Neuronal stem cell (in vitro differentiated cells): ENCODE data around the gene REXO1.
A peak's percentile ranks its signal among the peaks of the same experiment; 100 is the strongest.

ENCODE experiments used
- DNase-seq: peaks from one replicate; pipeline ENCODE4 v3.0.0-alpha.2; 2013; ENCODE audit warnings: low spot score
- H2AFZ ChIP-seq: one replicate; pipeline ENCODE4 v1.6.1; 2013; ENCODE audit warnings: mild to moderate bottlenecking, low read length, inconsistent platforms
- H2AK5ac ChIP-seq: 2 replicates; pipeline ENCODE4 v1.6.1; 2013; ENCODE audit warnings: low read depth, mild to moderate bottlenecking, inconsistent platforms, low read length, moderate library complexity, mixed read lengths
- H2BK120ac ChIP-seq: 2 replicates; pipeline ENCODE4 v1.6.1; 2013; ENCODE audit warnings: low read depth, mild to moderate bottlenecking, inconsistent platforms, low read length, moderate library complexity, mixed read lengths
- H2BK12ac ChIP-seq: one replicate; pipeline ENCODE4 v1.6.1; 2013; ENCODE audit warnings: low read length, inconsistent platforms
- H2BK15ac ChIP-seq: 2 replicates; pipeline ENCODE4 v1.6.1; 2013; ENCODE audit warnings: mild to moderate bottlenecking, low read length, inconsistent platforms, mixed read lengths
- H2BK5ac ChIP-seq: one replicate; pipeline ENCODE4 v1.6.1; 2013; ENCODE audit warnings: inconsistent platforms, mild to moderate bottlenecking, low read length, moderate library complexity
- H3K14ac ChIP-seq: one replicate; pipeline ENCODE4 v1.6.1; 2013; ENCODE audit warnings: low read length, inconsistent platforms
- H3K18ac ChIP-seq: 2 replicates; pipeline ENCODE4 v1.6.1; 2013; ENCODE audit warnings: low read length, inconsistent platforms
- H3K23ac ChIP-seq: 2 replicates; pipeline ENCODE4 v1.6.1; 2013; ENCODE audit warnings: low read depth, mild to moderate bottlenecking, mixed read lengths, low read length, inconsistent platforms; ENCODE audit not compliant: poor library complexity
- H3K27ac ChIP-seq: replicated peaks from 3 replicates; pipeline ENCODE4 v1.5.1; 2013; ENCODE audit warnings: low read length, inconsistent platforms
- H3K27me3 ChIP-seq, 3 experiments: 2 replicates each; pipeline ENCODE4 v1.6.1; 2013; ENCODE audit warnings: low read length in 3 of 3, mild to moderate bottlenecking in 2 of 3, inconsistent platforms in 1 of 3, low read depth in 1 of 3, mixed read lengths in 1 of 3, moderate library complexity in 1 of 3; ENCODE audit not compliant: control insufficient read depth in 3 of 3, insufficient read depth in 3 of 3
- H3K36me3 ChIP-seq, 2 donors: replicated peaks in 1 of 2; 2 replicates each; pipeline ENCODE4 v1.6.1; 2013; ENCODE audit warnings: low read length in 2 of 2; ENCODE audit not compliant: control insufficient read depth in 2 of 2, insufficient read depth in 2 of 2
- H3K4ac ChIP-seq: 2 replicates; pipeline ENCODE4 v1.6.1; 2013; ENCODE audit warnings: inconsistent platforms, mild to moderate bottlenecking, low read length, moderate library complexity
- H3K4me1 ChIP-seq, 2 donors: 1 replicate in 1 of 2; 2 replicates in 1 of 2; pipeline ENCODE4 v1.6.1; 2013; ENCODE audit warnings: low read length in 2 of 2, low read depth in 1 of 2; ENCODE audit not compliant: control insufficient read depth in 2 of 2, insufficient read depth in 1 of 2
- H3K4me2 ChIP-seq: one replicate; pipeline ENCODE4 v1.6.1; 2013; ENCODE audit warnings: mild to moderate bottlenecking, low read length, inconsistent platforms; ENCODE audit not compliant: insufficient read depth, poor library complexity, severe bottlenecking
- H3K4me3 ChIP-seq, 2 donors: 2 replicates each; pipeline ENCODE4 v1.5.1; 2013; ENCODE audit warnings: low read length in 2 of 2, mild to moderate bottlenecking in 2 of 2, inconsistent platforms in 1 of 2, moderate library complexity in 1 of 2
- H3K79me1 ChIP-seq: one replicate; pipeline ENCODE4 v1.6.1; 2013; ENCODE audit warnings: low read depth, mild to moderate bottlenecking, inconsistent platforms, low read length, moderate library complexity
- H3K9ac ChIP-seq: one replicate; pipeline ENCODE4 v1.6.1; 2013; ENCODE audit warnings: mild to moderate bottlenecking, low read depth, low read length, inconsistent platforms; ENCODE audit not compliant: poor library complexity
- H3K9me3 ChIP-seq, 2 donors: replicated peaks in 1 of 2; 2 replicates each; pipeline versions ENCODE3 to v1.6.1; 2013; ENCODE audit warnings: low read length in 2 of 2, mild to moderate bottlenecking in 2 of 2, inconsistent platforms in 1 of 2, low read depth in 1 of 2, mixed read lengths in 1 of 2, moderate library complexity in 1 of 2; ENCODE audit not compliant: control insufficient read depth in 2 of 2, insufficient read depth in 1 of 2
- H4K8ac ChIP-seq: one replicate; pipeline ENCODE4 v1.6.1; 2013; ENCODE audit warnings: low read depth, mild to moderate bottlenecking, inconsistent platforms, low read length, moderate library complexity
- H4K91ac ChIP-seq: one replicate; pipeline ENCODE4 v1.6.1; 2013; ENCODE audit warnings: low read length, low read depth, mild to moderate bottlenecking, inconsistent platforms; ENCODE audit not compliant: poor library complexity
- WGBS, 2 donors: extraction: QIAGEN DNeasy Blood & Tissue Kit; methylation state at CpG; one replicate each; pipeline ENCODE4 v1.1.7; 2013; ENCODE audit warnings: missing lambda C conversion rate in 2 of 2, mixed read lengths in 1 of 2; ENCODE audit not compliant: insufficient read length in 2 of 2, insufficient replicate concordance in 1 of 2; ENCODE audit errors: extremely low coverage in 2 of 2; 5-methylcytosine and 5-hydroxymethylcytosine counted together

REXO1 gene

GRCh38 chr19:1862068-1862423 lies 13.8 kb upstream of the REXO1 start:
- Histone ChIP-seq H3K23ac (peak overlapping the region; percentile 80), H3K36me3 (no peaks in the 10 kb centered on the region), H3K9ac (no peak overlapping the region), H2BK15ac (no peak overlapping the region), H4K91ac (no peak overlapping the region), H4K8ac (no peak overlapping the region), H3K4me1 (peaks cover 34 to 52% of the 10 kb centered on the region in 2 donors), H2AK5ac (peak overlapping the region; percentile 84), H3K4me2 (peak overlapping the region; percentile 97), H3K14ac (no peak overlapping the region), H2AFZ (peak overlapping the region; percentile 87), H3K27ac (no peak overlapping the region), H3K27me3 (peaks cover 7 to 56% (median 22%) of the 10 kb centered on the region in 3 experiments), H2BK120ac (no peak overlapping the region), H3K9me3 (no peaks in the 10 kb centered on the region), H3K4ac (no peak overlapping the region), H3K18ac (no peak overlapping the region), H3K4me3 (peak overlapping the region; percentile 73 to 90), H2BK12ac (no peak overlapping the region), H3K79me1 (peaks cover 18% of the 10 kb centered on the region), H2BK5ac (peak overlapping the region; percentile 87)
- DNase-seq: no peak
- WGBS, 2 donors: no CpG with 5 or more reads among the region's 21 CpGs

- Histone ChIP-seq H3K79me1 (peaks cover 19% of the 10 kb centered on the region), H3K4me2 (peak overlapping the region; percentile 97), H4K8ac (no peak overlapping the region), H3K4me1 (peaks cover 36 to 54% of the 10 kb centered on the region in 2 donors), H2AK5ac (peak overlapping the region; percentile 11), H3K4me3 (peak overlapping the region; percentile 69 to 90), H2AFZ (no peak overlapping the region), H3K27ac (no peak overlapping the region), H2BK12ac (no peak overlapping the region), H2BK120ac (no peak overlapping the region), H3K18ac (peak overlapping the region; percentile 64), H3K14ac (no peak overlapping the region), H3K36me3 (no peaks in the 10 kb centered on the region), H3K9me3 (no peaks in the 10 kb centered on the region), H3K27me3 (peaks cover 7 to 59% (median 22%) of the 10 kb centered on the region in 3 experiments), H3K9ac (no peak overlapping the region), H2BK5ac (peak overlapping the region; percentile 87), H4K91ac (no peak overlapping the region), H2BK15ac (peak overlapping the region; percentile 73), H3K23ac (peak overlapping the region; percentile 80), H3K4ac (no peak overlapping the region)
- WGBS, 2 donors: no CpG with 5 or more reads among the region's 23 CpGs
- no peak for DNase-seq
Measured at GRCh38 chr19:1861599-1862031, 13.3 kb upstream of the REXO1 start.

DNA sequence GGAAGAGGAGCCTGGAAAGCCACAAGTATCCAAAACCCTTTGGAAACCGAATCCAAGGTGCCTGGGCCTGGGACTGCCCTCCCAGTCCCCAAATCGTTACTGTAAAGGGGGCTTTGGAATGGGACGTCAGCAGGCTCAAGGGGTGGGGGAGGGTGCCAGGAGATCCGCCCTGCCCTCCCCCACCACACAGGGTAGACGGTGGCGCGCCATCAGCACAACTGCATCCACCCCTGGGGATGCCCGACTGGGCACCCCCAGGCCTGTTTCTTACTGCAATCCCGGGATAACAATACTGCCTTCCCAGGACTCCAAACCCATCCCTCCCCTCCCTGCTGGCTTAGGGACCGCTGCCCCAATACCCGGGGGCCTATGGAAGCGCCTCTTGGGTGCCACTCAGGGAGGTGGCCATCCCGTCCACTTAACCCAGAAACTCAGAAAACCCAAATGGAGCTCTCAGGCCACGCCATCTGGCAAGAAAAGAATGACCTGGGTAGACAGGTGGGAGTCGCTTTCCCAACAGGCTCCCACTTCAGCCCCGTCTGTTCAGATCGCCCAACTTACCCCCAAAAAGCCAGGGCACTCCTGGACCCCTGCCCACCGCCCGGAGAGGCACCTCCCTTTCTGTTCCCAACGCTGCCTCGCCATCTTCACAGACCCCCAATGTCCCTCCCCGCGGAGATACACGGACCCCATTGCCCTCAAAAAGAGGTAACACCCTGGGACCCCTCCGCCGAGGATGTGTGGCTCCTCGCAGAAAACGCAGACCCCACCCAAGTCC lies 12.7 kb upstream of the REXO1 start:
- no peak overlapping the region for H3K9ac ChIP-seq
- no peak overlapping the region for H3K4ac ChIP-seq
- peak overlapping the region; percentile 26 to 90 for H3K4me3 ChIP-seq
- no peaks in the 10 kb centered on the region for H3K9me3 ChIP-seq
- H3K27me3 ChIP-seq: peaks cover 7 to 65% (median 22%) of the 10 kb centered on the region in 3 experiments
- H3K4me1 ChIP-seq: peaks cover 41 to 59% of the 10 kb centered on the region in 2 donors
- peak overlapping the region; percentile 80 for H3K23ac ChIP-seq
- no peak overlapping the region for H4K91ac ChIP-seq
- H2AFZ ChIP-seq: no peak overlapping the region
- WGBS, 2 donors: no CpG with 5 or more reads among the region's 28 CpGs
- H2BK120ac ChIP-seq: no peak overlapping the region
- H3K4me2 ChIP-seq: peak overlapping the region; percentile 97
- H2AK5ac ChIP-seq: peak overlapping the region; percentile 11
- peak overlapping the region; percentile 73 for H2BK15ac ChIP-seq
- H3K27ac ChIP-seq: no peak overlapping the region
- no peak for DNase-seq
- H2BK5ac ChIP-seq: peak overlapping the region; percentile 87
- peak overlapping the region; percentile 64 for H3K18ac ChIP-seq
- peaks cover 19% of the 10 kb centered on the region for H3K79me1 ChIP-seq
- H3K14ac ChIP-seq: no peak overlapping the region
- H2BK12ac ChIP-seq: no peak overlapping the region
- no peak overlapping the region for H4K8ac ChIP-seq
- H3K36me3 ChIP-seq: no peaks in the 10 kb centered on the region

- Histone ChIP-seq H4K8ac (no peak overlapping the region), H3K9ac (peak overlapping the region; percentile 9), H3K9me3 (no peaks in the 10 kb centered on the region), H3K23ac (peak overlapping the region; percentile 89), H2AK5ac (peak overlapping the region; percentile 94), H3K27me3 (peaks cover 7 to 66% (median 22%) of the 10 kb centered on the region in 3 experiments), H3K36me3 (no peaks in the 10 kb centered on the region), H3K14ac (no peak overlapping the region), H4K91ac (no peak overlapping the region), H3K79me1 (peaks cover 19% of the 10 kb centered on the region), H3K4me1 (peaks cover 47 to 64% of the 10 kb centered on the region in 2 donors), H3K4ac (no peak overlapping the region), H3K18ac (peak overlapping the region; percentile 81), H2BK15ac (peak overlapping the region; percentile 85), H3K27ac (no peak overlapping the region), H3K4me3 (peak overlapping the region in 1 of 2 donors; percentile 43), H2BK120ac (no peak overlapping the region), H3K4me2 (peak overlapping the region; percentile 57), H2BK5ac (no peak overlapping the region), H2AFZ (no peak overlapping the region), H2BK12ac (no peak overlapping the region)
- WGBS, 2 donors: no CpG with 5 or more reads among the region's 32 CpGs
- DNase-seq: peak; percentile 78
Measured at GRCh38 chr19:1860042-1860775, 11.9 kb upstream of the REXO1 start.
